ENCODE data around the gene OAT.

DNA sequence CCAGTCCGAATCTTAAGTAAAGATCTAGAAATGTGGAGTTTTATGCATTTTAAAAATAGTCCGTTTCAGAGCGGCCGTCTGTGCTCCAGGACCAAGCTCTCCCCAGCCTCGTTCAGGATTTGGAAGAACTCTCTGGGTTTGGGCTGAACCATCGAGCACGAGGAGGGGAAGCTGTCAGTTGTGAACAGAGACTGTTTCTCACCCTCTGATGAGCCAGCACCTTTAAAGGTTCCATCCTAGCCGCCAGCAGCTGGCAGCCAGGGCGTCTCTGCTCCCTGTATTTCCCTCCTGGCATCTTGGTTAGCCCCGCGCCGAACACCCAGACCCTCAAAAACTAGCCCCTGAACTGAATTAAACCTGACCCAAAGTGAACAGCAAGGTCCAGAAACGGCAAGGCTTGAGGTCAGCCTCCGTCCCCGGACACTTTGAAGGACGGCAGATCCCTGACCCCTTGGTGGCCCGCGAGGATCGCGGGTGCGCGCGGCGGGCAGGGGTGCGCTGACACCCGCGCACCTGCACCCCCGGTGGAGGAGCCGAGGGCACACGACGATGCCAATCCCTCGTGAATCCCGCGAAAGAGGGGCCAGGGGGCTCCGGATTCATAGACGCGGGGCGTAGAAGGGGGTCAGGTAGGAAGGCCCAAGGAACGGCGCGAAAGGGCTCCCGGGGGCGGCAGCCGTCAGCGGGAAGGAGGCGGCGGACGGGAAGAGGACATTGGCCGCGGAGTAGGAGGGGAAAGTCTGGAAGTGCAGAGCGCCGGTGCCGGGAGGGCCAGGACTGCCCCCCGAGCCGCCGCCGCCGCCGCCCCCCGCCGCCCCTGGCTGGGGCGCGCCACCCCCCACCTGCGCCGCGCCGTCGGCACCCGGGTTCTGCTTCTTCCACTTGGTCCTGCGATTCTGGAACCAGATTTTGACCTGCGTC, 28.4 kb upstream of the OAT start:
- TF ChIP-seq, protein P1, sequence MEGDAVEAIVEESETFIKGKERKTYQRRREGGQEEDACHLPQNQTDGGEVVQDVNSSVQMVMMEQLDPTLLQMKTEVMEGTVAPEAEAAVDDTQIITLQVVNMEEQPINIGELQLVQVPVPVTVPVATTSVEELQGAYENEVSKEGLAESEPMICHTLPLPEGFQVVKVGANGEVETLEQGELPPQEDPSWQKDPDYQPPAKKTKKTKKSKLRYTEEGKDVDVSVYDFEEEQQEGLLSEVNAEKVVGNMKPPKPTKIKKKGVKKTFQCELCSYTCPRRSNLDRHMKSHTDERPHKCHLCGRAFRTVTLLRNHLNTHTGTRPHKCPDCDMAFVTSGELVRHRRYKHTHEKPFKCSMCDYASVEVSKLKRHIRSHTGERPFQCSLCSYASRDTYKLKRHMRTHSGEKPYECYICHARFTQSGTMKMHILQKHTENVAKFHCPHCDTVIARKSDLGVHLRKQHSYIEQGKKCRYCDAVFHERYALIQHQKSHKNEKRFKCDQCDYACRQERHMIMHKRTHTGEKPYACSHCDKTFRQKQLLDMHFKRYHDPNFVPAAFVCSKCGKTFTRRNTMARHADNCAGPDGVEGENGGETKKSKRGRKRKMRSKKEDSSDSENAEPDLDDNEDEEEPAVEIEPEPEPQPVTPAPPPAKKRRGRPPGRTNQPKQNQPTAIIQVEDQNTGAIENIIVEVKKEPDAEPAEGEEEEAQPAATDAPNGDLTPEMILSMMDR (IDR thresholded peaks at IDR 0.05) = no peak
- no peak for TF ChIP-seq POLR2AphosphoS5 (IDR thresholded peaks at IDR 0.05)
- TF ChIP-seq POLR2A (IDR thresholded peaks at IDR 0.05) = no peak

All from gastroesophageal sphincter (tissue), 3 donors.